GM12864 (cell line): ENCODE measurements around the gene MED29.

Experiments
- DNase-seq: peaks from one replicate; pipeline ENCODE4 v3.0.0-alpha.2; 2011; ENCODE audit warnings: low read depth
- H3K4me3 ChIP-seq: 2 replicates; pipeline ENCODE4 v1.5.1; 2011; ENCODE audit warnings: mild to moderate bottlenecking, low read depth, low read length, control low read depth
- TF ChIP-seq, protein P1 (sequence below): IDR thresholded peaks from 2 replicates; pipeline ENCODE4 v1.5.1; 2011; ENCODE audit warnings: low read depth, mild to moderate bottlenecking, moderate library complexity, low read length, control low read depth, inconsistent platforms; ENCODE audit errors: missing control alignments

MED29 gene

DNA sequence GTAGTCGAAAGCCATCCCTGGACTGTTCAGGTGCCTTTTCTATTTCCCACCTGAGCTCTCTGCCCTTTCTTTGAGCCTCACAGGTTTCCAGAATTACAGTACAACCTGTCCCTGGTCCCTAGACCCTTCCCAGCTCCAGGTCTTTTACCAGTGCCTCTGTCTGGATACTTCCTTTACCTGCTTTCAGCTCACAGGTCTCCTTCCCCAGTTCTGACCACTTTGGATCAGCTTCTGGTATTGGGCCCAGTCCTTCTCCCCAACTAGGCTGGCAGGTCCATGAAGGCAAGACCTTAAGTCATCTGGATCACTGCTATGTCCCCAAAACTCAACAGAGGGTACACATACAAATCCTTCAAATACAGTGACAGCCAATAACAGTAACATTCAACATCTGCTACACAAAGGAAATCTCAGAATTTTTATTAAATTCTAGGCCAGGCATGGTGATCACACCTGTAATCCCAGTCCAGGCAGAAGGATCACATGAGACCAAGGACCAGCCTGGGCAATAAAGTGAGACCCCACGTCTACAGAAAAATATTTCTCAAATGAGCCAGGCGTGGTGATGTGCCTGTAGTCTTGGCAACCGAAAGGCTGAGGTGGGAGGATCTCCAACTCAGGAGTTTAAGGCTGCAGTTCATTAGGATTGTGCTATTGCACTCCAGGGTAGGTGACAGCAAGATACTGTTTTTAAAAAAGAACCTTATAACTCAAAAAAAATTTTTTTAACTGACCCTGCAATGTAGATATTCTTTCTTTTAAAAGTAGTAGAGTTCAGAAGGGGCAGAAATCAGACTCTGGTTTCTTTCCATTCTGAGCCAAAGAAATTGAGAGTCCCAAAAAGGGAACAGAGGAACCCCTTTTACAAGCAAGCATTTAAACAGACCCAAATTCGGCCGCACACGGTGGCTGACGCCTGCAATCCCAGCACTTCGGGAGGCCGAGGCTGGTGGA lies 43.2 kb downstream of the MED29 start:
- H3K4me3 ChIP-seq = peak overlapping the region; percentile 87
- TF ChIP-seq, protein P1, sequence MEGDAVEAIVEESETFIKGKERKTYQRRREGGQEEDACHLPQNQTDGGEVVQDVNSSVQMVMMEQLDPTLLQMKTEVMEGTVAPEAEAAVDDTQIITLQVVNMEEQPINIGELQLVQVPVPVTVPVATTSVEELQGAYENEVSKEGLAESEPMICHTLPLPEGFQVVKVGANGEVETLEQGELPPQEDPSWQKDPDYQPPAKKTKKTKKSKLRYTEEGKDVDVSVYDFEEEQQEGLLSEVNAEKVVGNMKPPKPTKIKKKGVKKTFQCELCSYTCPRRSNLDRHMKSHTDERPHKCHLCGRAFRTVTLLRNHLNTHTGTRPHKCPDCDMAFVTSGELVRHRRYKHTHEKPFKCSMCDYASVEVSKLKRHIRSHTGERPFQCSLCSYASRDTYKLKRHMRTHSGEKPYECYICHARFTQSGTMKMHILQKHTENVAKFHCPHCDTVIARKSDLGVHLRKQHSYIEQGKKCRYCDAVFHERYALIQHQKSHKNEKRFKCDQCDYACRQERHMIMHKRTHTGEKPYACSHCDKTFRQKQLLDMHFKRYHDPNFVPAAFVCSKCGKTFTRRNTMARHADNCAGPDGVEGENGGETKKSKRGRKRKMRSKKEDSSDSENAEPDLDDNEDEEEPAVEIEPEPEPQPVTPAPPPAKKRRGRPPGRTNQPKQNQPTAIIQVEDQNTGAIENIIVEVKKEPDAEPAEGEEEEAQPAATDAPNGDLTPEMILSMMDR = no peak
- no peak for DNase-seq

DNA sequence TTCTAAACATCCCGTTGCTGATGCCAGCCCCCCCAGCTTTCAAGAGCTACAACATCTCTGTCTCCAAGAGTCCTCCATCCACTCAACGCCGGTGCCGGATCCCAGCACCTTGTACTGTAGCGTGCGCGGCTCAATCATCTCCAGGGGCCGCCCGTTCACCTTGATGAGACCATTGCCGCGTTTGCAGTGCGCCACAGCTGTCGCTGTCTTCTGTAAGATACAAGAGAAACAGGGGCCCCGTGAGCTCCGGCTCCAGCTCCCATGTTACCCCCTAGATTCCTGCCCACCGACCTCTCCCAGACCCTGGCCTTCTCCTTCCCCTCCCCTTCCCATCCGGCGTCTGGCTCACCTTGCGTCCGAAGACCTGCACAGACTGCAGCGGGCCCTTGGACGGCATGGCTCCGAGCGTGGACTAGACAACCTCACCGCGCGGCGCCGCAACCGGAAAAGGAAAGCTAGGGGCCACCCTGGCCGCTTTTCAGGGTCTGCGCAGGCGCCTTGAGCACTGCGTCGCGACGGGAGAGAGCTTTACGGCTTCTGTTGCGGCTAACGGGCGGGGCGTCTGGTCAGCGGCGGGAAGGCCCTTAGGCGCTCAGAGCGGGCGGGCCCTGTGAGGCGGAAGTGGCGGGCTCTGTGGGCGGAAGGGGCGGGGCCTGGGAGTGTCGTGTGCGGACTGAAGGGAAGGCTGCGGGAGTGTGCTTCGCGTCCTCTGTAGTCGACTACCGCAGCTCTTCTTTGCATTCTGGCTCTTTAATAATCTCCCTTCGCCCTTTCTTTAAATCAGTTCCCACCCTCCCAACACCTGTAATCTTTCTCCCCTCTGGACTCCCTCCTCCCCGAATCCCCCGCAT lies 44.5 kb downstream of the MED29 start, which contains the start of gene RPS16:
Gene RPS16 (minus strand): TSS at position 451 of the 851 bp plus-strand sequence. CDS start 54 bp downstream, at position 397.
- DNase-seq = peak; percentile 91
- peak within 1 kb of the TSS; percentile 87 for H3K4me3 ChIP-seq
- TF ChIP-seq, protein P1 = no peak

DNA sequence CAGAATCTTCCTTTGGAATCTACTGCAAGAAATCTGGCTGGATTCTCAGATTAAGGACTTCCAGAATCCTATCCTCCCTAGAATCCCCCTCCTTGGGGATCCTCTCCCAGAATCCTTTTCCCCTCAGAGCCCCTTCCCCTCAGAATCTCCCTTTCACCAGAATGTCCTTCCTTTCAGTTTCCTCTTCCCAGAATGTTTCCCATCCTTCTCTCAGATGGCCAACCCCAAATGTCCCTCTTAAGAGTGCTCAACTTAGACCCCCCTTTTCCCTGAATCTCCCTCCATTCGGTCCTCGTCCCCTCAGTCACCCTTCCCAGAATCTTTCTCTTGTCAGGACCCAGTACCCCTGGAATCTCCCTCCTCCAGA lies 45.2 kb downstream of the MED29 start:
- H3K4me3 ChIP-seq = peak overlapping the region; percentile 87
- DNase-seq = no peak

DNA sequence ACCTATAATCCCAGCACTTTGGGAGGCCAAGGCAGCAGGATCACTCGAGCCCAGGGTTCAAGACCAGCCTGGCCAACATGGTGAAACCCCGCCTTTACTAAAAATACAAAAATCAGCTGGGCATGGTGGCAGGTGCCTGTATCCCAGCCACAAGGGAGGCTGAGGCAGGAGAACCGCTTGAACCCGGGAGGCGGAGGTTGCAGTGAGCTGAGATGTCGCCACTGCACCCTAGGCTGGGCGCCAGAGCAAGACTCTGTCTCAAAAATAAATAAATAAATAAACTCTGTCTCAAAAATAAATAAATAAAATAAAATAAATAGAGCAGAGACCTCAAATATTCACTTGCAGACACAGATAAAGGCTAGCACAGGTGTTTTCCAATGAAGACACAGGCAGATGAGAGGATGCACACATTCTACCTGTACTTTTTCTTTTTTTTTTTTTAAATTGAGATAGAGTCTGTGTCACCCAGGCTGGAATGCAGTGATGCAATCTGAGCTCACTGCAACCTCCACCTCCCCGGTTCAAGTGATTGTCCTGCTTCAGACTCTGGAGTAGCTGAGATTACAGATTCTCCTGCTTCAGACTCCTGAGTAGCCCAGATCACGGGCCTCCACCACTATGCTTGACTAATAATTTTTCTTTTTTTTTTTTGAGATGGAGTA lies 47.2 kb downstream of the MED29 start:
- no peak overlapping the region for H3K4me3 ChIP-seq
- no peak for DNase-seq
- TF ChIP-seq, protein P1 = no peak

More for the DNA sequence above, 45.2 kb downstream of the MED29 start:
- TF ChIP-seq, protein P1 = no peak

DNA sequence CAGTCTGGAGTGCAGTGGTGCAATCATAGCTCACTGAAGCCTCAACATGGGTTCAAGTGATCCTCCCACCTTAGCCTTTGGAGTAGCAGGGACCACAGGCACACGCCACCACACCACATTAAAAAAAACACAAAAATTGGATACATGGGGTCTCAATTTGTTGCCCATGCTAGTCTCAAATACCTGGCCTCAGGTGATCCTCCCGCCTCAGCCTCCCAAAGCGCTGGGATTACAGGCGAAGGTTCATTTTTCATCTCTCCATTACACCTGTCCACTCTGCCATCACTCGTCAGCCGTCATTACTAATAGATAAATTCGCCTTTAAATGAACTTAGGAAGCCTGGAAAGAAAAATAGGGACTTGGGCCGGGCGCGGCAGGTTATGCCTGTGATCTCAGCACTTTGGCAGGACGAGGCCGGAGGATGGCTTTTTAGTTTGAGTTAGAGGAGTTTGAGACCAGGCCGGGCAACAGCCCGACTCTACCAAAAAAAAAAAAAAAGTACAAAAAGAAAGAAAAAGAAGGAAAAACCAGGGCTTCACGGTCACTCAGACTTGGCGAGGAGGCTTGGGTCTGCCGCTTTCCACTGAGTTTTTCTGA lies 53.5 kb downstream of the MED29 start:
- DNase-seq = no peak
- peak overlapping the region; percentile 94 for H3K4me3 ChIP-seq
- TF ChIP-seq, protein P1 = no peak
